HEK293 (cell line): ENCODE measurements around the gene PRCC.

ENCODE experiments used
- CTCF ChIA-PET: fragments of 350-600 bp; formaldehyde crosslinking; extraction: SDS; loops from one replicate; lab custom pipeline; 2021; ENCODE audit warnings: antibody characterized with exemption; lab: Yijun Ruan, JAX
- POLR2A ChIA-PET: fragments of 300-600 bp; formaldehyde crosslinking; extraction: SDS; loops from one replicate; lab custom pipeline; 2020; ENCODE audit warnings: antibody characterized with exemption, inconsistent platforms; lab: Yijun Ruan, JAX
- H3K27ac ChIP-seq: fragments of 200-500 bp; sonication (Bioruptor generic); 2 replicates; pipeline ENCODE4 v1.5.1; 2014; ENCODE audit warnings: low read depth, low read length, control low read depth, inconsistent platforms; ENCODE audit errors: extremely low read depth
- H3K36me3 ChIP-seq, 2 experiments: fragments of 200-500 bp in 1 of 2; sonication (Bioruptor generic) in 1 of 2; 1 replicate in 1 of 2; 2 replicates in 1 of 2; pipeline ENCODE4 v1.5.1; 2014 to 2017; ENCODE audit warnings: inconsistent platforms in 2 of 2, low read length in 2 of 2; ENCODE audit not compliant: control insufficient read depth in 2 of 2, insufficient read depth in 1 of 2
- H3K4me1 ChIP-seq: fragments of 200-500 bp; sonication (Bioruptor generic); 2 replicates; pipeline ENCODE4 v1.5.1; 2014; ENCODE audit warnings: mild to moderate bottlenecking, low read length, inconsistent platforms; ENCODE audit not compliant: control insufficient read depth, insufficient read depth
- H3K4me3 ChIP-seq: 2 replicates; pipeline ENCODE4 v1.5.1; 2011; ENCODE audit warnings: low read depth, mild to moderate bottlenecking, control low read depth, low read length, moderate library complexity
- H3K9me3 ChIP-seq: fragments of 200-500 bp; sonication (Bioruptor generic); 2 replicates; pipeline ENCODE4 v1.5.1; 2014; ENCODE audit warnings: low read depth, low read length, inconsistent platforms; ENCODE audit not compliant: control insufficient read depth, insufficient read depth
- IKZF3 ChIP-seq: fragments of 450-650 bp; IDR thresholded peaks from 2 replicates; pipeline ENCODE4 v1.5.0; 2018; ENCODE audit warnings: missing biosample characterization, mild to moderate bottlenecking, missing genetic modification characterization, moderate library complexity
- KLF1 ChIP-seq: fragments of 450-650 bp; formaldehyde crosslinking; IDR thresholded peaks from 2 replicates; pipeline ENCODE4 v1.5.1; 2016; ENCODE audit warnings: missing biosample characterization, missing genetic modification characterization
- MEIS1 ChIP-seq: sonication (generic); formaldehyde crosslinking; IDR thresholded peaks from 2 replicates; pipeline ENCODE4 v1.8.1; 2022; ENCODE audit warnings: missing genetic modification reagents, mild to moderate bottlenecking, borderline replicate concordance
- TRIM28 ChIP-seq: IDR thresholded peaks from 2 replicates; pipeline ENCODE4 v1.6.1; 2011; ENCODE audit warnings: low read length, control low read depth, borderline replicate concordance
- ZBTB7A ChIP-seq: fragments of 450-650 bp; formaldehyde crosslinking; IDR thresholded peaks from 2 replicates; pipeline ENCODE4 v1.5.1; 2016; ENCODE audit warnings: low read depth, missing biosample characterization, missing genetic modification characterization
- ZFP37 ChIP-seq: fragments of 450-650 bp; formaldehyde crosslinking; IDR thresholded peaks from 2 replicates; pipeline ENCODE4 v1.5.1; 2016; ENCODE audit warnings: missing biosample characterization, missing genetic modification characterization
- ZNF114 ChIP-seq: fragments of 450-650 bp; formaldehyde crosslinking; IDR thresholded peaks from 2 replicates; pipeline ENCODE4 v1.5.0; 2017; ENCODE audit warnings: missing biosample characterization, missing genetic modification characterization
- ZNF140 ChIP-seq: fragments of 450-650 bp; formaldehyde crosslinking; IDR thresholded peaks from 2 replicates; pipeline ENCODE4 v1.5.1; 2016; ENCODE audit warnings: missing biosample characterization, missing genetic modification characterization
- ZNF248 ChIP-seq: fragments of 450-650 bp; formaldehyde crosslinking; IDR thresholded peaks from 2 replicates; pipeline ENCODE4 v1.5.1; 2017; ENCODE audit warnings: missing biosample characterization, missing genetic modification characterization
- ZNF266 ChIP-seq: fragments of 450-650 bp; formaldehyde crosslinking; IDR thresholded peaks from 2 replicates; pipeline ENCODE4 v1.5.1; 2016; ENCODE audit warnings: missing biosample characterization, missing genetic modification characterization, low read depth
- ZNF391 ChIP-seq: fragments of 450-650 bp; formaldehyde crosslinking; IDR thresholded peaks from 2 replicates; pipeline ENCODE4 v1.5.1; 2016; ENCODE audit warnings: low read depth, missing biosample characterization, missing genetic modification characterization, borderline replicate concordance
- ZNF664 ChIP-seq: fragments of 450-650 bp; formaldehyde crosslinking; IDR thresholded peaks from 2 replicates; pipeline ENCODE4 v1.5.1; 2016; ENCODE audit warnings: missing biosample characterization, missing genetic modification characterization
- ZNF677 ChIP-seq: fragments of 450-650 bp; IDR thresholded peaks from 2 replicates; pipeline ENCODE4 v1.5.0; 2018; ENCODE audit warnings: missing biosample characterization, mild to moderate bottlenecking, missing genetic modification characterization, moderate library complexity
- ZNF830 ChIP-seq: fragments of 450-650 bp; IDR thresholded peaks from 2 replicates; pipeline ENCODE4 v1.5.0; 2018; ENCODE audit warnings: missing biosample characterization, missing genetic modification characterization, low read depth, mild to moderate bottlenecking, moderate library complexity
- TF ChIP-seq, protein P1 (sequence below): fragments of 450-650 bp; formaldehyde crosslinking; IDR thresholded peaks from 2 replicates; pipeline ENCODE4 v1.5.1; 2016; ENCODE audit warnings: missing biosample characterization, missing genetic modification characterization
- TF ChIP-seq, protein P2 (sequence below): fragments of 450-650 bp; IDR thresholded peaks from 2 replicates; pipeline ENCODE4 v1.5.1; 2018; ENCODE audit warnings: missing biosample characterization, mild to moderate bottlenecking, missing genetic modification characterization
- TF ChIP-seq, protein P3 (sequence below): fragments of 450-650 bp; formaldehyde crosslinking; IDR thresholded peaks from 2 replicates; pipeline ENCODE4 v1.5.1; 2016; ENCODE audit warnings: missing biosample characterization, missing genetic modification characterization
- TF ChIP-seq, protein P4 (sequence below): fragments of 450-650 bp; formaldehyde crosslinking; IDR thresholded peaks from 2 replicates; pipeline ENCODE4 v1.5.1; 2016; ENCODE audit warnings: missing biosample characterization, missing genetic modification characterization
- TF ChIP-seq, protein P5 (sequence below): fragments of 450-650 bp; formaldehyde crosslinking; IDR thresholded peaks from 2 replicates; pipeline ENCODE4 v1.5.1; 2017; ENCODE audit warnings: missing biosample characterization, missing genetic modification characterization

PRCC gene

DNA sequence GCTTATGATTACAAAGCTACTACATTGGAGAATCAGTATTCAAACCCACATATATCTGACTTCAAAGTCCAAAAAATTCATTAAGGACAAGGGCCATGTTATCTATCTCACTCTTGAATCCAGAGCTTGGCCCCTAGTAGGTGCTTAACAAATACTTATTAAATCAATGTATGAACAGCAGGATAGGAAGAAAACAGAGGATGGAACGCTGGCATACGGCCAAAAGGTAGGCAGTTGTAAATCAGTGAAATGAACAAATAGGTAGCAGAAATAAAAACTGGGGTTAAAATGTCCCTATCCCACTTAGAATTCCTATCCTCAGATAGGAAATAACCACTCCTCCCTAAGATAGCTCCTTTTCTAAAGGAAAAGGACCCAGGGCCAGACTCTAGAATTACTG is 28.4 kb upstream of the PRCC start:
- ChIA-PET CTCF (interaction anchor here (1.0 to 3.5 kb wide), 3 partner anchors 11 to 150 kb away, joined by 3 to 28 read pairs (median 5); partner anchors contain the start of genes ISG20L2 and METTL25B), POLR2A (interaction anchor here (0.9 to 3.1 kb wide), 3 partner anchors 10 to 28 kb away, joined by 3 to 63 read pairs (median 4); partner anchors contain the start of genes HDGF, ISG20L2, METTL25B and PRCC)
- H3K4me1 ChIP-seq: no peaks in the 10 kb centered on the region
- no peaks in the 10 kb centered on the region for H3K9me3 ChIP-seq
- no peak overlapping the region for H3K27ac ChIP-seq
- H3K4me3 ChIP-seq: no peak overlapping the region
- peaks cover 4 to 66% of the 10 kb centered on the region in 2 experiments; a peak in 2 of 3 replicates for H3K36me3 ChIP-seq
- TF ChIP-seq ZNF664 (tag by site-specific recombination): peak; percentile 14; the same call in 1 of the 2 replicates
- TF ChIP-seq ZNF830 (tag by site-specific recombination): no peak

DNA sequence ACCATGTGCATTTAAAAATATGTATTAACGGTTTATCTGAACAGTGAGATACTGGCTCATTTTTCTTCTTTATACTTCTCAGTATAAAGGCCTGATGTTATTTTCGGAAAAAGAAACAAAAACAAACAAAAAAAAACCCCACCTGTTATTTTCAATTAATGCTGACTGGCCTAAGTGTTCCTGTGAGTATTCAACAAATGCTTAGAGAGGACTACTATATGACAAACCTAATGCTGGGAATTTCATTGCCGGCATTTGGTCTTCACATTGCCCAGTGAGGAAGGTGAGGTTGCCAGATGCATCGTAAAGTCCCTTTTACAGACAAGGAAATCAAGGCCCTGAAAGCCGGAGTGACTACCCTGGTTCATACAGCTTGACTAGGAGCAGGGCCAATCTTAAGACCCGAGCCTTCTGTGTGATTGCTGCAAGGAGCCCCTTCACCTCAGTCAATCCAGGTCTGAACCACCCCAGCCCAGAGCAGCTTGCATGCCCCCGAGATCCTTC is 27.0 kb upstream of the PRCC start:
- Histone ChIP-seq H3K9me3 (no peaks in the 10 kb centered on the region), H3K4me3 (peak overlapping the region; percentile 74), H3K4me1 (no peaks in the 10 kb centered on the region), H3K36me3 (peaks cover 0 to 73% of the 10 kb centered on the region in 2 experiments; a peak in 2 of 3 replicates), H3K27ac (peak overlapping the region; percentile 59)
- ChIA-PET CTCF (interaction anchor here (0.6 to 3.5 kb wide), 4 partner anchors 13 to 136 kb away, joined by 3 to 28 read pairs (median 6); partner anchors contain the start of genes ISG20L2 and METTL25B), POLR2A (interaction anchor here (0.9 to 3.1 kb wide), 9 partner anchors 9 to 79 kb away, joined by 3 to 110 read pairs (median 8); partner anchors contain the start of genes HDGF, ISG20L2, METTL25B and PRCC)
- TF ChIP-seq ZBTB7A (tag by site-specific recombination): no peak
- TF ChIP-seq ZNF140 (tag by site-specific recombination): no peak
- no peak for TF ChIP-seq ZNF266 (tag by site-specific recombination)

DNA sequence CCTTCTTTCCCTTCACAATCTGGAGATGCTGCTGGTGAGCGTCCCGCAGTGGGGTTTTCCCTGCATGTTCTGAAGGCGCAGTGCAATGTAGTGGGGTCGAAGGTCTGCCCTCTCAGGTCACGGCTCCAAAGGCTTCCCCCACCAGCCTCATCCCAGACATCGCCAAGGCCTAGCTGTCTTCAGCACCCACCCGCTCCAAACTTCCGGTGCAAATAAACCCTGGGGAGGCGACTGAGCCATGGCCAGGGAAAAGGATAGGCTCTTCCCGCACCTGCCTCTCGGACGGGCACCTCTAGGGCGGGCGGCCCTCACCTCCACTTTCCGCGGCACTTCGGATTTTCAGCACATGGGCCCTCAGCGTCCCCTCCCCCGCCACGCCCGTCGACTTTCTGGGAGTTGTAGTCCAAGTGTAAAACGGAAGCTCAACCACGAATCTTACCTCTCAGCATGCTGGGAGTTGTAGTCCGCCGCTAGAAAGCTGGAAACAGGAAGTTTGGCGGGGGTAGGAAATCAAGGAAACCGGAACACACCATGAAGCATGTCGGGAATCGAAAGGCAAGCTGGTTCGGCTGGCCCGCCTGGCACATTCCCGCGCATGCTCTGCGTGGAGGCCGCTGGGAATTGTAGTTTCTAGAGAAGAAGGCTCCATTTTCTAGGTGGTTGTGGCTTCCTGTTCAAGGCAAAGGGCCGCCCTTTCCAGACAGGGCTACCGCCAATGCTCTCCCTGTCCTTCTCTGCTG is 26.4 kb upstream of the PRCC start, which contains the start of gene MRPL24:
TSS of gene MRPL24 (minus strand) at position 348 of the 740 bp plus-strand sequence. CDS start 2,384 bp downstream, outside the sequence.
- Histone ChIP-seq H3K4me1 (no peaks in the 10 kb centered on the region), H3K9me3 (no peaks in the 10 kb centered on the region), H3K4me3 (peak within 1 kb of the TSS; percentile 74), H3K36me3 (peaks cover 0 to 75% of the 10 kb centered on the region in 2 experiments; a peak in 2 of 3 replicates), H3K27ac (peak within 1 kb of the TSS; percentile 59)
- POLR2A ChIA-PET: interaction anchor here (0.7 to 3.1 kb wide), 13 partner anchors 9 to 626 kb away, joined by 3 to 110 read pairs (median 4); partner anchors contain the start of genes HDGF, ISG20L2, METTL25B and PRCC
- CTCF ChIA-PET: interaction anchor here (0.6 to 3.5 kb wide), 7 partner anchors 13 to 136 kb away, joined by 3 to 28 read pairs (median 4); partner anchors contain the start of genes ISG20L2 and METTL25B
- TF ChIP-seq ZNF114 (tag by site-specific recombination) (no peak), ZNF248 (tag by site-specific recombination) (no peak), IKZF3 (tag by site-specific recombination) (peak; percentile 52; the same call in 1 of the 2 replicates), MEIS1 (CRISPR knock-in tag) (no peak), KLF1 (peak; percentile 88), TRIM28 (peak; percentile 4; the same call in 1 of the 2 replicates), ZFP37 (tag by site-specific recombination) (peak; percentile 93), ZNF677 (tag by site-specific recombination) (no peak), ZNF391 (tag by site-specific recombination) (peak; percentile 93; the same call in 1 of the 2 replicates)
- TF ChIP-seq, protein P1, sequence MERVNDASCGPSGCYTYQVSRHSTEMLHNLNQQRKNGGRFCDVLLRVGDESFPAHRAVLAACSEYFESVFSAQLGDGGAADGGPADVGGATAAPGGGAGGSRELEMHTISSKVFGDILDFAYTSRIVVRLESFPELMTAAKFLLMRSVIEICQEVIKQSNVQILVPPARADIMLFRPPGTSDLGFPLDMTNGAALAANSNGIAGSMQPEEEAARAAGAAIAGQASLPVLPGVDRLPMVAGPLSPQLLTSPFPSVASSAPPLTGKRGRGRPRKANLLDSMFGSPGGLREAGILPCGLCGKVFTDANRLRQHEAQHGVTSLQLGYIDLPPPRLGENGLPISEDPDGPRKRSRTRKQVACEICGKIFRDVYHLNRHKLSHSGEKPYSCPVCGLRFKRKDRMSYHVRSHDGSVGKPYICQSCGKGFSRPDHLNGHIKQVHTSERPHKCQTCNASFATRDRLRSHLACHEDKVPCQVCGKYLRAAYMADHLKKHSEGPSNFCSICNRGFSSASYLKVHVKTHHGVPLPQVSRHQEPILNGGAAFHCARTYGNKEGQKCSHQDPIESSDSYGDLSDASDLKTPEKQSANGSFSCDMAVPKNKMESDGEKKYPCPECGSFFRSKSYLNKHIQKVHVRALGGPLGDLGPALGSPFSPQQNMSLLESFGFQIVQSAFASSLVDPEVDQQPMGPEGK: peak; percentile 93
- TF ChIP-seq, protein P2, sequence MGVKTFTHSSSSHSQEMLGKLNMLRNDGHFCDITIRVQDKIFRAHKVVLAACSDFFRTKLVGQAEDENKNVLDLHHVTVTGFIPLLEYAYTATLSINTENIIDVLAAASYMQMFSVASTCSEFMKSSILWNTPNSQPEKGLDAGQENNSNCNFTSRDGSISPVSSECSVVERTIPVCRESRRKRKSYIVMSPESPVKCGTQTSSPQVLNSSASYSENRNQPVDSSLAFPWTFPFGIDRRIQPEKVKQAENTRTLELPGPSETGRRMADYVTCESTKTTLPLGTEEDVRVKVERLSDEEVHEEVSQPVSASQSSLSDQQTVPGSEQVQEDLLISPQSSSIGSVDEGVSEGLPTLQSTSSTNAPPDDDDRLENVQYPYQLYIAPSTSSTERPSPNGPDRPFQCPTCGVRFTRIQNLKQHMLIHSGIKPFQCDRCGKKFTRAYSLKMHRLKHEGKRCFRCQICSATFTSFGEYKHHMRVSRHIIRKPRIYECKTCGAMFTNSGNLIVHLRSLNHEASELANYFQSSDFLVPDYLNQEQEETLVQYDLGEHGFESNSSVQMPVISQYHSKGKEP: no peak
- TF ChIP-seq, protein P3, sequence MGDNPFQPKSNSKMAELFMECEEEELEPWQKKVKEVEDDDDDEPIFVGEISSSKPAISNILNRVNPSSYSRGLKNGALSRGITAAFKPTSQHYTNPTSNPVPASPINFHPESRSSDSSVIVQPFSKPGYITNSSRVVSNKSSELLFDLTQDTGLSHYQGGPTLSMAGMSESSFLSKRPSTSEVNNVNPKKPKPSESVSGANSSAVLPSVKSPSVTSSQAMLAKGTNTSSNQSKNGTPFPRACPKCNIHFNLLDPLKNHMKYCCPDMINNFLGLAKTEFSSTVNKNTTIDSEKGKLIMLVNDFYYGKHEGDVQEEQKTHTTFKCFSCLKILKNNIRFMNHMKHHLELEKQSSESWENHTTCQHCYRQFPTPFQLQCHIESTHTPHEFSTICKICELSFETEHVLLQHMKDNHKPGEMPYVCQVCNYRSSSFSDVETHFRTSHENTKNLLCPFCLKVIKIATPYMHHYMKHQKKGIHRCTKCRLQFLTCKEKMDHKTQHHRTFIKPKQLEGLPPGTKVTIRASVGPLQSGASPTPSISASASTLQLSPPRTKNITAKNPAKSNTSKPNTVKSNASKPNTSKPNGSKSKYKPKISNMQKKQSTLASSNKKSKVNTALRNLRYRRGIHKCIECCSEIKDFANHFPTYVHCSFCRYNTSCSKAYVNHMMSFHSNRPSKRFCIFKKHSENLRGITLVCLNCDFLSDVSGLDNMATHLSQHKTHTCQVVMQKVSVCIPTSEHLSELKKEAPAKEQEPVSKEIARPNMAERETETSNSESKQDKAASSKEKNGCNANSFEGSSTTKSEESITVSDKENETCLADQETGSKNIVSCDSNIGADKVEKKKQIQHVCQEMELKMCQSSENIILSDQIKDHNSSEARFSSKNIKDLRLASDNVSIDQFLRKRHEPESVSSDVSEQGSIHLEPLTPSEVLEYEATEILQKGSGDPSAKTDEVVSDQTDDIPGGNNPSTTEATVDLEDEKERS (tag by site-specific recombination): no peak
- TF ChIP-seq, protein P4, sequence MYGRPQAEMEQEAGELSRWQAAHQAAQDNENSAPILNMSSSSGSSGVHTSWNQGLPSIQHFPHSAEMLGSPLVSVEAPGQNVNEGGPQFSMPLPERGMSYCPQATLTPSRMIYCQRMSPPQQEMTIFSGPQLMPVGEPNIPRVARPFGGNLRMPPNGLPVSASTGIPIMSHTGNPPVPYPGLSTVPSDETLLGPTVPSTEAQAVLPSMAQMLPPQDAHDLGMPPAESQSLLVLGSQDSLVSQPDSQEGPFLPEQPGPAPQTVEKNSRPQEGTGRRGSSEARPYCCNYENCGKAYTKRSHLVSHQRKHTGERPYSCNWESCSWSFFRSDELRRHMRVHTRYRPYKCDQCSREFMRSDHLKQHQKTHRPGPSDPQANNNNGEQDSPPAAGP (tag by site-specific recombination): peak; percentile 68
- TF ChIP-seq, protein P5, sequence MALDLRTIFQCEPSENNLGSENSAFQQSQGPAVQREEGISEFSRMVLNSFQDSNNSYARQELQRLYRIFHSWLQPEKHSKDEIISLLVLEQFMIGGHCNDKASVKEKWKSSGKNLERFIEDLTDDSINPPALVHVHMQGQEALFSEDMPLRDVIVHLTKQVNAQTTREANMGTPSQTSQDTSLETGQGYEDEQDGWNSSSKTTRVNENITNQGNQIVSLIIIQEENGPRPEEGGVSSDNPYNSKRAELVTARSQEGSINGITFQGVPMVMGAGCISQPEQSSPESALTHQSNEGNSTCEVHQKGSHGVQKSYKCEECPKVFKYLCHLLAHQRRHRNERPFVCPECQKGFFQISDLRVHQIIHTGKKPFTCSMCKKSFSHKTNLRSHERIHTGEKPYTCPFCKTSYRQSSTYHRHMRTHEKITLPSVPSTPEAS: no peak
